Natural killer cell (primary cell): ENCODE results near the gene FJX1. TPM values are rescaled to one million over a fixed set of nuclear protein-coding genes. Genes with fewer than 3 reads are reported as not detected.
"Not testable (repeated sequence)": the region's sequence is repeated elsewhere in the genome, so short reads cannot be mapped to it uniquely, and the experiment has no call there.

Experiments used
- ATAC-seq, 3 donors: fragments of 150-1000 bp in 2 of 3; fragments of 200-7000 bp in 1 of 3; cut with Tn5 transposase; 1 replicate in 1 of 3; 2 replicates in 2 of 3; pipeline ENCODE4 v1.10.0; 2021; ENCODE audit warnings: mild to moderate bottlenecking in 2 of 3, moderate library complexity in 2 of 3
- DNase-seq, 2 donors: peaks; one replicate each; pipeline versions ENCODE4 v3.0.0 to v3.0.0-alpha.2; 2013 to 2021; ENCODE audit warnings: mixed read lengths in 1 of 2
- H3K27ac ChIP-seq: one replicate; pipeline ENCODE4 v1.5.1; 2013; ENCODE audit warnings: mild to moderate bottlenecking, low read length
- H3K27me3 ChIP-seq: one replicate; pipeline ENCODE4 v1.6.1; 2013; ENCODE audit warnings: low read length; ENCODE audit not compliant: control insufficient read depth, insufficient read depth
- H3K36me3 ChIP-seq: one replicate; pipeline ENCODE4 v1.6.1; 2013; ENCODE audit warnings: low read length; ENCODE audit not compliant: control insufficient read depth, insufficient read depth
- H3K4me1 ChIP-seq: one replicate; pipeline ENCODE4 v1.6.1; 2013; ENCODE audit warnings: low read length; ENCODE audit not compliant: control insufficient read depth, insufficient read depth
- H3K4me3 ChIP-seq: one replicate; pipeline ENCODE4 v1.5.1; 2013; ENCODE audit warnings: low read length
- H3K9me3 ChIP-seq: one replicate; pipeline ENCODE4 v1.6.1; 2013; ENCODE audit warnings: low read length; ENCODE audit not compliant: control insufficient read depth, insufficient read depth
- H3K27ac Mint-ChIP-seq, 2 donors: one replicate each; pipeline ENCODE4 v1.8.0; 2022; ENCODE audit warnings: mild to moderate bottlenecking in 2 of 2, mixed read lengths in 2 of 2, moderate library complexity in 1 of 2
- H3K27me3 Mint-ChIP-seq, 2 donors: one replicate each; pipeline ENCODE4 v1.8.0; 2022; ENCODE audit warnings: low read depth in 2 of 2, mixed read lengths in 2 of 2
- H3K36me3 Mint-ChIP-seq: one replicate; pipeline ENCODE4 v1.8.0; 2022; ENCODE audit warnings: mixed read lengths
- H3K4me1 Mint-ChIP-seq, 2 donors: one replicate each; pipeline ENCODE4 v1.8.0; 2022; ENCODE audit warnings: mixed read lengths in 2 of 2
- H3K4me3 Mint-ChIP-seq: one replicate; pipeline ENCODE4 v1.8.0; 2022; ENCODE audit warnings: mild to moderate bottlenecking, moderate library complexity, mixed read lengths
- H3K9me3 Mint-ChIP-seq, 2 donors: one replicate each; pipeline ENCODE4 v1.8.0; 2022; ENCODE audit warnings: mixed read lengths in 2 of 2
- WGBS: methylation state at CpG from one replicate; pipeline ENCODE4 v1.1.7; 2013; ENCODE audit warnings: missing lambda C conversion rate; ENCODE audit not compliant: insufficient coverage; 5-methylcytosine and 5-hydroxymethylcytosine counted together
- intact Hi-C: fragments of 100-400 bp; cut with micrococcal nuclease; formaldehyde crosslinking; loops from one replicate; pipeline ENCODE4 v1.14.2; 2022
- total RNA-seq, 4 donors: library from RNA; stranded (reverse); fragments of 120-200 nt in 1 of 4; gene quantifications; one replicate each; pipeline versions ENCODE4 v1.2.3 to v1.2.4, GENCODE V29; 2013 to 2022
- TF ChIP-seq, protein P1 (sequence below): fragments of 200-600 bp; IDR thresholded peaks from one replicate; pipeline ENCODE4 v1.8.0; 2022; ENCODE audit warnings: antibody characterized with exemption

FJX1 gene
- total RNA-seq, 3 donors from 2014 or later (not counting 1 experiment from before 2014, with no cell fraction given) = not detected

DNA sequence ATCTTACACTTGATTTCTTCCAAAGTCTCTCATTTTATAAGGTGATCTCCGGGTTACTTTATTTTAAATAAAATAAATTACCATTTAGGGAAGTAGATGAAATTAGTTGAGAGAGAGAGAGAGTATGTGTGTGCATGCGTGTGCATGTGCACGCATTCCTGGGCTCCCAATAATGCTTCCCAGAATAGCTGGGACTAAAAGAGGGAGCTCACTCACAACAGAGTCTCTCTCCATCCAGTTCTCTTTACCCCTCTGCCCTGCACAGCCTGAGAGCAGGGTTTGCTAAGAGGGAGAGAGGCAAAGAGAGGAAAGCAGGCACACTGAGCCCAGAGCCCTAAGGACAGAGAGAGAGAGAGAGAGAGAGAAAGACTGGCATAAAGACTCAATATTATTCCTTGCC is 33.0 kb downstream of the FJX1 start:
- Mint-ChIP-seq H3K36me3 (no peaks in the 10 kb centered on the region), H3K9me3 (no peaks in the 10 kb centered on the region), H3K27me3 (peaks cover 39 to 79% of the 10 kb centered on the region in 2 donors), H3K4me1 (no peaks in the 10 kb centered on the region), H3K27ac (no peak overlapping the region), H3K4me3 (no peak overlapping the region)
- no CpG with 5 or more reads among the region's 3 CpGs for WGBS
- H3K27ac ChIP-seq = no peak overlapping the region
- TF ChIP-seq, protein P1, sequence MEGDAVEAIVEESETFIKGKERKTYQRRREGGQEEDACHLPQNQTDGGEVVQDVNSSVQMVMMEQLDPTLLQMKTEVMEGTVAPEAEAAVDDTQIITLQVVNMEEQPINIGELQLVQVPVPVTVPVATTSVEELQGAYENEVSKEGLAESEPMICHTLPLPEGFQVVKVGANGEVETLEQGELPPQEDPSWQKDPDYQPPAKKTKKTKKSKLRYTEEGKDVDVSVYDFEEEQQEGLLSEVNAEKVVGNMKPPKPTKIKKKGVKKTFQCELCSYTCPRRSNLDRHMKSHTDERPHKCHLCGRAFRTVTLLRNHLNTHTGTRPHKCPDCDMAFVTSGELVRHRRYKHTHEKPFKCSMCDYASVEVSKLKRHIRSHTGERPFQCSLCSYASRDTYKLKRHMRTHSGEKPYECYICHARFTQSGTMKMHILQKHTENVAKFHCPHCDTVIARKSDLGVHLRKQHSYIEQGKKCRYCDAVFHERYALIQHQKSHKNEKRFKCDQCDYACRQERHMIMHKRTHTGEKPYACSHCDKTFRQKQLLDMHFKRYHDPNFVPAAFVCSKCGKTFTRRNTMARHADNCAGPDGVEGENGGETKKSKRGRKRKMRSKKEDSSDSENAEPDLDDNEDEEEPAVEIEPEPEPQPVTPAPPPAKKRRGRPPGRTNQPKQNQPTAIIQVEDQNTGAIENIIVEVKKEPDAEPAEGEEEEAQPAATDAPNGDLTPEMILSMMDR = no peak
- no peak for DNase-seq
- no peaks in the 10 kb centered on the region for H3K9me3 ChIP-seq
- no peaks in the 10 kb centered on the region for H3K4me1 ChIP-seq
- no peak for ATAC-seq
- peaks cover 10% of the 10 kb centered on the region for H3K27me3 ChIP-seq
- H3K4me3 ChIP-seq = no peak overlapping the region
- intact Hi-C loops = no loop called here
- no peaks in the 10 kb centered on the region for H3K36me3 ChIP-seq

- H3K36me3 ChIP-seq, DNase-seq, H3K27ac Mint-ChIP-seq, ATAC-seq, H3K36me3 Mint-ChIP-seq, H3K9me3 Mint-ChIP-seq, H3K27ac ChIP-seq, H3K4me3 Mint-ChIP-seq, intact Hi-C loops, H3K9me3 ChIP-seq, H3K4me3 ChIP-seq, H3K4me1 ChIP-seq, H3K4me1 Mint-ChIP-seq: not testable (repeated sequence)
- peaks cover 10% of the 10 kb centered on the region for H3K27me3 ChIP-seq
- peaks cover 46 to 73% of the 10 kb centered on the region in 2 donors for H3K27me3 Mint-ChIP-seq
- 100% methylated on average over 1 of the region's 5 CpGs for WGBS
Observed at GRCh38 chr11:35652786-35653185, 34.5 kb downstream of the FJX1 start.

- Histone ChIP-seq H3K9me3 (no peaks in the 10 kb centered on the region), H3K27ac (no peak overlapping the region), H3K4me1 (no peaks in the 10 kb centered on the region), H3K27me3 (peaks cover 13% of the 10 kb centered on the region), H3K36me3 (no peaks in the 10 kb centered on the region), H3K4me3 (no peak overlapping the region)
- Mint-ChIP-seq H3K4me1 (no peaks in the 10 kb centered on the region), H3K27me3 (peaks cover 60 to 73% of the 10 kb centered on the region in 2 donors), H3K9me3 (no peaks in the 10 kb centered on the region), H3K36me3 (no peaks in the 10 kb centered on the region), H3K27ac (no peak overlapping the region), H3K4me3 (no peak overlapping the region)
- TF ChIP-seq, protein P1 = no peak
- DNase-seq (no peak), ATAC-seq (no peak)
- intact Hi-C loops = no loop called here
- WGBS = 84% methylated on average over 4 of the region's 6 CpGs
Observed at GRCh38 chr11:35654711-35655110, 36.5 kb downstream of the FJX1 start.

DNA sequence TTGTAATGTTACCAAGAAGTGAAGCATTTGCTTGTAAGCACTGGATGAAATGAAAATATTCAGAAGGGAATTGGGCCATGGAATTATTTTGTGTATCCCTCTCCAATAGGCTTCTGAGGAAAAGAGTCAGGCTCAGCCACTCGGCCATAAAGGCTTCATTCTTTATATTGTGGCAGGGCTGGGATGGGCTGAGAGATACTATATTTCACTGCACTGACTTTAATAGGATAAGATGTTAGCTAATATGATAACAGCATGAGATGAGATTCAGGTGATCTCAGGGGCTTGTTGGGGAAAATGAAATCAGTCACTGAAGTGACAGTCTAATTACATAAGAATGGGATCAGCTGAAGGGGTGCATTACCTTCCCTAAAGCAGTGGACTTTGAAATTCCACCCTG is 37.0 kb downstream of the FJX1 start:
- no peaks in the 10 kb centered on the region for H3K4me1 Mint-ChIP-seq

More for the DNA sequence above, 37.0 kb downstream of the FJX1 start:
- ATAC-seq (no peak), DNase-seq (no peak)
- no peak overlapping the region for H3K27ac ChIP-seq
- Mint-ChIP-seq H3K27ac (no peak overlapping the region), H3K36me3 (no peaks in the 10 kb centered on the region), H3K27me3 (peaks cover 60 to 72% of the 10 kb centered on the region in 2 donors), H3K4me3 (no peak overlapping the region), H3K9me3 (no peaks in the 10 kb centered on the region)
- 88% methylated on average over 1 of the region's 1 CpG for WGBS
- TF ChIP-seq, protein P1 = no peak
- no peak overlapping the region for H3K4me3 ChIP-seq
- intact Hi-C loops = no loop called here
- H3K9me3 ChIP-seq = no peaks in the 10 kb centered on the region
- no peaks in the 10 kb centered on the region for H3K4me1 ChIP-seq
- no peaks in the 10 kb centered on the region for H3K36me3 ChIP-seq
- H3K27me3 ChIP-seq = peaks cover 15% of the 10 kb centered on the region
